H1 (cell line): Measurements from ENCODE around the gene UGT1A8.

ENCODE experiments used
- GTF2F1 ChIP-seq: IDR thresholded peaks from 2 replicates; pipeline ENCODE4 v1.6.1; 2012; ENCODE audit warnings: low read depth, low read length, improper control_type of control experiment, borderline replicate concordance
- NANOG ChIP-seq: IDR thresholded peaks from 2 replicates; pipeline ENCODE4 v1.6.1; 2011; ENCODE audit warnings: low read length, low read depth, mild to moderate bottlenecking, inconsistent platforms; ENCODE audit not compliant: insufficient read depth, poor library complexity, severe bottlenecking
- SP1 ChIP-seq: IDR thresholded peaks from 2 replicates; pipeline ENCODE4 v1.6.1; 2011; ENCODE audit warnings: low read depth, low read length
- TF ChIP-seq, protein P1 (sequence below): IDR thresholded peaks from 2 replicates; pipeline ENCODE4 v1.6.1; 2012; ENCODE audit warnings: inconsistent platforms
- TF ChIP-seq, protein P2 (sequence below), 3 experiments: IDR thresholded peaks; 1 replicate in 2 of 3; 2 replicates in 1 of 3; pipeline versions ENCODE4 v1.5.1 to v1.6.1; 2011; ENCODE audit warnings: low read length in 3 of 3, mild to moderate bottlenecking in 3 of 3, inconsistent platforms in 2 of 3, low read depth in 1 of 3, moderate library complexity in 1 of 3; ENCODE audit not compliant: insufficient read depth in 1 of 3; ENCODE audit errors: control extremely low read depth in 1 of 3

DNA sequence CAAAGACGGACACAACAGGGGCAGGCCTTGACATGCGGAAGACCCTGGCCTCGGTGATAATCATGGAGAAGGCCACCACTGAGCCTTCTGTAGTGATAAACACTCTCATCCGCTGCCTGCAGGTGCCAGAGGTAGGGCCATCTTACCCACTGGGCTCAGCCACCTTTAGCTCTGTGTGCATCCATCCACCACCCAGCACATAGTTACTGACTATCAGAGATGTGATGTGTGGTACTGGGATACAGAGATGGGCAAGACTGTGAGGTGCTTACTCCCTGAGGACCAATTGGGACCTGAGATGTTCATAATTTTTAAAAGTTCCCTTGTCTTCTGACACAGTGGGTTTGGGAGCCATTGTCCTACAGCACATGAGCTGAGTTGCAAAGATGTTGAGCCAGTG is 162.3 kb downstream of the UGT1A8 start:
- TF ChIP-seq, protein P1, sequence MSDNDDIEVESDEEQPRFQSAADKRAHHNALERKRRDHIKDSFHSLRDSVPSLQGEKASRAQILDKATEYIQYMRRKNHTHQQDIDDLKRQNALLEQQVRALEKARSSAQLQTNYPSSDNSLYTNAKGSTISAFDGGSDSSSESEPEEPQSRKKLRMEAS, result no peak
- TF ChIP-seq SP1 (no peak), NANOG (no peak), GTF2F1 (no peak)
- TF ChIP-seq, protein P2, sequence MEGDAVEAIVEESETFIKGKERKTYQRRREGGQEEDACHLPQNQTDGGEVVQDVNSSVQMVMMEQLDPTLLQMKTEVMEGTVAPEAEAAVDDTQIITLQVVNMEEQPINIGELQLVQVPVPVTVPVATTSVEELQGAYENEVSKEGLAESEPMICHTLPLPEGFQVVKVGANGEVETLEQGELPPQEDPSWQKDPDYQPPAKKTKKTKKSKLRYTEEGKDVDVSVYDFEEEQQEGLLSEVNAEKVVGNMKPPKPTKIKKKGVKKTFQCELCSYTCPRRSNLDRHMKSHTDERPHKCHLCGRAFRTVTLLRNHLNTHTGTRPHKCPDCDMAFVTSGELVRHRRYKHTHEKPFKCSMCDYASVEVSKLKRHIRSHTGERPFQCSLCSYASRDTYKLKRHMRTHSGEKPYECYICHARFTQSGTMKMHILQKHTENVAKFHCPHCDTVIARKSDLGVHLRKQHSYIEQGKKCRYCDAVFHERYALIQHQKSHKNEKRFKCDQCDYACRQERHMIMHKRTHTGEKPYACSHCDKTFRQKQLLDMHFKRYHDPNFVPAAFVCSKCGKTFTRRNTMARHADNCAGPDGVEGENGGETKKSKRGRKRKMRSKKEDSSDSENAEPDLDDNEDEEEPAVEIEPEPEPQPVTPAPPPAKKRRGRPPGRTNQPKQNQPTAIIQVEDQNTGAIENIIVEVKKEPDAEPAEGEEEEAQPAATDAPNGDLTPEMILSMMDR (IDR thresholded peaks at IDR 0.05; ENCODE audit: control extremely low read depth in 1 of 3, insufficient read depth in 1 of 3, low read depth in 1 of 3, low read length in 3 of 3), result no peak
